SK-N-SH treated with all-trans-retinoic acid at 6 μM for 48 hours (cell line): ENCODE measurements around the gene RAB9B.

Source experiments
- ARNTL ChIP-seq: fragments of 450-650 bp; formaldehyde crosslinking; IDR thresholded peaks from 2 replicates; pipeline ENCODE4 v1.5.0; 2020; ENCODE audit warnings: low read depth, mild to moderate bottlenecking, moderate library complexity, borderline replicate concordance
- ISL1 ChIP-seq: fragments of 250-450 bp; sonication (Bioruptor Pico); IDR thresholded peaks from 2 replicates; pipeline ENCODE4 v2.1.2; 2022; ENCODE audit warnings: mild to moderate bottlenecking, moderate library complexity
- RARB ChIP-seq: fragments of 250-450 bp; sonication (Bioruptor Pico); IDR thresholded peaks from 2 replicates; pipeline ENCODE4 v1.8.0; 2021; ENCODE audit warnings: mild to moderate bottlenecking, moderate library complexity
- TF ChIP-seq, protein P1 (sequence below): fragments of 250-450 bp; sonication (Bioruptor Pico); IDR thresholded peaks from 2 replicates; pipeline ENCODE4 v1.5.1; 2020; ENCODE audit warnings: low read depth, mild to moderate bottlenecking, moderate library complexity
- TF ChIP-seq, protein P2 (sequence below): fragments of 250-450 bp; sonication (Bioruptor Pico); IDR thresholded peaks from 2 replicates; pipeline ENCODE4 v1.8.0; 2020; ENCODE audit warnings: mild to moderate bottlenecking, moderate library complexity, borderline replicate concordance

DNA sequence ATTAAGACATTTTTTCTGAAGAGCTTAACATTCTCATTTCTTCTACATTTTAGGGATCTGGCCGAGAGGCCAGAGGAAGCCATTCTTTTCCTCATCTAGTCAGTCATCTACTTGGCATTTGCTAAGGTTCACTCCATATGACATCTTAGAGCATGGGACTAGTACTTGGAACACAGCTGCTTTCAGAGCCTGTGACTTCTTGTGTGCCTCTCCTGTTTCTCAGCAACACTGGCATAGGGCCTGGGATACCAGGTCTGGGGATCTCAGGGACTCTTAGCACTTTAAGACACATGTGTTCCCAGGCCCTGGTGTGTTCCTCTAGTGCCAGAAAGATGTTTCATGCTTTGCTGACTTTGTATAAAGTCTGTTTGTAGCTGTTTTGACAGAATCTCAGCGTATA, 48.1 kb downstream of the RAB9B start:
- TF ChIP-seq, protein P1, sequence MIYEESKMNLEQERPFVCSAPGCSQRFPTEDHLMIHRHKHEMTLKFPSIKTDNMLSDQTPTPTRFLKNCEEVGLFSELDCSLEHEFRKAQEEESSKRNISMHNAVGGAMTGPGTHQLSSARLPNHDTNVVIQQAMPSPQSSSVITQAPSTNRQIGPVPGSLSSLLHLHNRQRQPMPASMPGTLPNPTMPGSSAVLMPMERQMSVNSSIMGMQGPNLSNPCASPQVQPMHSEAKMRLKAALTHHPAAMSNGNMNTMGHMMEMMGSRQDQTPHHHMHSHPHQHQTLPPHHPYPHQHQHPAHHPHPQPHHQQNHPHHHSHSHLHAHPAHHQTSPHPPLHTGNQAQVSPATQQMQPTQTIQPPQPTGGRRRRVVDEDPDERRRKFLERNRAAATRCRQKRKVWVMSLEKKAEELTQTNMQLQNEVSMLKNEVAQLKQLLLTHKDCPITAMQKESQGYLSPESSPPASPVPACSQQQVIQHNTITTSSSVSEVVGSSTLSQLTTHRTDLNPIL (CRISPR knock-in tag): no peak
- TF ChIP-seq ARNTL (CRISPR knock-in tag) (no peak), ISL1 (CRISPR knock-in tag) (no peak), RARB (CRISPR knock-in tag) (no peak)
- TF ChIP-seq, protein P2, sequence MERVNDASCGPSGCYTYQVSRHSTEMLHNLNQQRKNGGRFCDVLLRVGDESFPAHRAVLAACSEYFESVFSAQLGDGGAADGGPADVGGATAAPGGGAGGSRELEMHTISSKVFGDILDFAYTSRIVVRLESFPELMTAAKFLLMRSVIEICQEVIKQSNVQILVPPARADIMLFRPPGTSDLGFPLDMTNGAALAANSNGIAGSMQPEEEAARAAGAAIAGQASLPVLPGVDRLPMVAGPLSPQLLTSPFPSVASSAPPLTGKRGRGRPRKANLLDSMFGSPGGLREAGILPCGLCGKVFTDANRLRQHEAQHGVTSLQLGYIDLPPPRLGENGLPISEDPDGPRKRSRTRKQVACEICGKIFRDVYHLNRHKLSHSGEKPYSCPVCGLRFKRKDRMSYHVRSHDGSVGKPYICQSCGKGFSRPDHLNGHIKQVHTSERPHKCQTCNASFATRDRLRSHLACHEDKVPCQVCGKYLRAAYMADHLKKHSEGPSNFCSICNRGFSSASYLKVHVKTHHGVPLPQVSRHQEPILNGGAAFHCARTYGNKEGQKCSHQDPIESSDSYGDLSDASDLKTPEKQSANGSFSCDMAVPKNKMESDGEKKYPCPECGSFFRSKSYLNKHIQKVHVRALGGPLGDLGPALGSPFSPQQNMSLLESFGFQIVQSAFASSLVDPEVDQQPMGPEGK (CRISPR knock-in tag): no peak
